Globus pallidus (tissue), 1 donor: ENCODE results near the gene GIMAP2.

Experiments used
- DNase-seq: peaks from one replicate; pipeline ENCODE4 v3.0.0-alpha.2; 2015; ENCODE audit warnings: low spot score

The GIMAP2 gene

GRCh38 chr7:150733482-150734095 lies 48.1 kb downstream of the GIMAP2 start:
- DNase-seq, result no peak

GRCh38 chr7:150734254-150734653 lies 48.7 kb downstream of the GIMAP2 start:
- DNase-seq, result no peak

- no peak for DNase-seq
These were observed 50.3 kb downstream of the GIMAP2 start for GRCh38 chr7:150735596-150736358.

- no peak for DNase-seq
These were observed 51.4 kb downstream of the GIMAP2 start for GRCh38 chr7:150736864-150737263.

GRCh38 chr7:150737265-150738055 lies 52.0 kb downstream of the GIMAP2 start, which contains the start of gene GIMAP5:
GIMAP5 (plus strand) TSS chr7:150737418; CDS start chr7:150740885, 3,467 bp downstream.
- DNase-seq, result peak; percentile 25

- DNase-seq, result no peak
These were observed 52.6 kb downstream of the GIMAP2 start for GRCh38 chr7:150738092-150738491.

- DNase-seq, result no peak
These were observed 53.1 kb downstream of the GIMAP2 start for GRCh38 chr7:150738591-150739001.

GRCh38 chr7:150739033-150739432 lies 53.5 kb downstream of the GIMAP2 start:
- DNase-seq, result no peak

- no peak for DNase-seq
These were observed 54.5 kb downstream of the GIMAP2 start for GRCh38 chr7:150740053-150740452.

GRCh38 chr7:150742286-150742968 lies 56.9 kb downstream of the GIMAP2 start:
- no peak for DNase-seq
